Activated CD4-positive, alpha-beta memory T cell treated with anti-CD3 and anti-CD28 coated beads for 36 hours (primary cell): ENCODE measurements around the gene SUSD4. TPM values are rescaled to one million over a fixed set of nuclear protein-coding genes. Genes with fewer than 3 reads are reported as not detected.

Experiments
- CTCF ChIA-PET: fragments of 350-600 bp; sonication (Branson Sonifier 250); formaldehyde crosslinking; loops from one replicate; lab custom pipeline; 2021; ENCODE audit warnings: antibody characterized with exemption, inconsistent platforms; lab: Charles Lee
- POLR2A ChIA-PET: fragments of 350-600 bp; sonication (Branson Sonifier 250); formaldehyde crosslinking; loops from one replicate; lab custom pipeline; 2021; ENCODE audit warnings: antibody characterized with exemption; lab: Charles Lee
- DNase-seq: peaks from one replicate; pipeline ENCODE4 v3.0.0-alpha.2; 2020
- H3K27ac Mint-ChIP-seq: one replicate; pipeline ENCODE4 v1.8.0; 2021; ENCODE audit warnings: mixed read lengths
- H3K27me3 Mint-ChIP-seq: one replicate; pipeline ENCODE4 v1.8.0; 2021; ENCODE audit warnings: mixed read lengths
- H3K36me3 Mint-ChIP-seq: one replicate; pipeline ENCODE4 v1.8.0; 2021; ENCODE audit warnings: mixed read lengths
- H3K4me1 Mint-ChIP-seq: one replicate; pipeline ENCODE4 v1.8.0; 2021; ENCODE audit warnings: low read depth, mixed read lengths
- H3K4me3 Mint-ChIP-seq: one replicate; pipeline ENCODE4 v1.8.0; 2021; ENCODE audit warnings: mild to moderate bottlenecking, mixed read lengths
- H3K9me3 Mint-ChIP-seq: one replicate; pipeline ENCODE4 v1.8.0; 2021; ENCODE audit warnings: mixed read lengths
- intact Hi-C: fragments of 100-400 bp; cut with micrococcal nuclease; formaldehyde crosslinking; loops from one replicate; pipeline ENCODE4 v1.15.1; 2023
- total RNA-seq, 2 experiments: library from RNA; stranded (reverse); gene quantifications; one replicate each; pipeline ENCODE4 v1.2.3, GENCODE V29; 2021

Gene SUSD4
- total RNA-seq, 2 experiments from 2014 or later, result 0.82 to 0.83 TPM

DNA sequence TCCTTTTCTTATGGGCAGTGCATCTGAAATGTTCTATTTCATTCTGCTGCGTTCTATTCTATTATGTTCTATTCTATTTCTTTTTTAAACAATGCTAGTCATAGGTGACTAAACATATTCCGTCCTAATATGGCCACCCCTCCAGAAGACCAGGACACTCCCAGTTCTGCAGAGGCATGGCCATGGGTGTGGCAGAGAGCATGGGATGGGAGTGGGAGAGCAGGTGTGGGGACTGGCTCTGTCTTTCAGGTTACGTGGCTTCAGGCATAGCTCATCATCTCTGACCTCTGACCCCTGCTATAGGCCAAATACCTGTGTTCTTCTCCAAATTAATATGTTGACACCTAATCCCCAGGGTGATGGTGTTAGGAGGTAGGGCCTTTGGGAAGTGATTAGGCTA is 187.5 kb downstream of the SUSD4 start:
- ChIA-PET POLR2A (no interaction called here), CTCF (no interaction called here)
- H3K36me3 Mint-ChIP-seq, result no peaks in the 10 kb centered on the region
- peaks cover 4% of the 10 kb centered on the region for H3K4me1 Mint-ChIP-seq
- intact Hi-C loops, result no loop called here
- H3K27me3 Mint-ChIP-seq, result peaks cover 4% of the 10 kb centered on the region
- H3K9me3 Mint-ChIP-seq, result peaks cover 3% of the 10 kb centered on the region
- no peak overlapping the region for H3K27ac Mint-ChIP-seq
- no peak overlapping the region for H3K4me3 Mint-ChIP-seq
- DNase-seq, result no peak

- ChIA-PET CTCF (interaction anchor here (1.3 kb wide), 1 partner anchor 453 kb away, joined by 4 read pairs; no protein-coding TSS in a partner anchor), POLR2A (no interaction called here)
- intact Hi-C loops, result no loop called here
- Mint-ChIP-seq H3K36me3 (no peaks in the 10 kb centered on the region), H3K9me3 (peaks cover 3% of the 10 kb centered on the region), H3K27ac (no peak overlapping the region), H3K4me1 (peaks cover 2% of the 10 kb centered on the region), H3K4me3 (no peak overlapping the region), H3K27me3 (peaks cover 3% of the 10 kb centered on the region)
- DNase-seq, result no peak
These were observed 188.3 kb downstream of the SUSD4 start for GRCh38 chr1:223175633-223176032.

- no peak overlapping the region for H3K4me3 Mint-ChIP-seq
- ChIA-PET CTCF (interaction anchor here (0.7 to 1.3 kb wide), 2 partner anchors 51 to 454 kb away, joined by 3 to 4 read pairs; no protein-coding TSS in a partner anchor), POLR2A (no interaction called here)
- H3K9me3 Mint-ChIP-seq, result peaks cover 3% of the 10 kb centered on the region
- no peaks in the 10 kb centered on the region for H3K27me3 Mint-ChIP-seq
- H3K27ac Mint-ChIP-seq, result no peak overlapping the region
- peaks cover 2% of the 10 kb centered on the region for H3K4me1 Mint-ChIP-seq
- intact Hi-C loops, result no loop called here
- no peaks in the 10 kb centered on the region for H3K36me3 Mint-ChIP-seq
- DNase-seq, result no peak
These were observed 188.9 kb downstream of the SUSD4 start for GRCh38 chr1:223175032-223175431.

Other genes with a start within 250 kb of the SUSD4 start
- under 1 TPM; 0.29 to 0.48 TPM for gene TLR5, start 220.9 kb downstream of the SUSD4 start, total RNA-seq
- not detected for gene CCDC185, start 29.2 kb upstream of the SUSD4 start, total RNA-seq